Upper lobe of left lung (tissue), 4 donors: ENCODE results near the gene DPH7.
"Not testable (repeated sequence)": the region's sequence is repeated elsewhere in the genome, so short reads cannot be mapped to it uniquely, and the experiment has no call there.

Source experiments
- POLR2A ChIP-seq, 4 donors: fragments of 450-650 bp; IDR thresholded peaks; one replicate each; pipeline ENCODE4 v1.5.1; 2016 to 2017; ENCODE audit warnings: antibody characterized with exemption in 4 of 4, mild to moderate bottlenecking in 2 of 4
- POLR2AphosphoS5 ChIP-seq, 2 donors: sonication (generic); formaldehyde crosslinking; IDR thresholded peaks; one replicate each; pipeline ENCODE4 v1.5.1; 2017; ENCODE audit warnings: antibody characterized with exemption in 2 of 2

GRCh38 chr9:137550958-137551263 lies 27.8 kb downstream of the DPH7 start:
- not testable (repeated sequence) for TF ChIP-seq POLR2A, POLR2AphosphoS5 (IDR thresholded peaks at IDR 0.05)
